ENCODE measurements around the gene ZNF492.
"Not testable (repeated sequence)": the region's sequence is repeated elsewhere in the genome, so short reads cannot be mapped to it uniquely, and the experiment has no call there.

ZNF492 gene

DNA sequence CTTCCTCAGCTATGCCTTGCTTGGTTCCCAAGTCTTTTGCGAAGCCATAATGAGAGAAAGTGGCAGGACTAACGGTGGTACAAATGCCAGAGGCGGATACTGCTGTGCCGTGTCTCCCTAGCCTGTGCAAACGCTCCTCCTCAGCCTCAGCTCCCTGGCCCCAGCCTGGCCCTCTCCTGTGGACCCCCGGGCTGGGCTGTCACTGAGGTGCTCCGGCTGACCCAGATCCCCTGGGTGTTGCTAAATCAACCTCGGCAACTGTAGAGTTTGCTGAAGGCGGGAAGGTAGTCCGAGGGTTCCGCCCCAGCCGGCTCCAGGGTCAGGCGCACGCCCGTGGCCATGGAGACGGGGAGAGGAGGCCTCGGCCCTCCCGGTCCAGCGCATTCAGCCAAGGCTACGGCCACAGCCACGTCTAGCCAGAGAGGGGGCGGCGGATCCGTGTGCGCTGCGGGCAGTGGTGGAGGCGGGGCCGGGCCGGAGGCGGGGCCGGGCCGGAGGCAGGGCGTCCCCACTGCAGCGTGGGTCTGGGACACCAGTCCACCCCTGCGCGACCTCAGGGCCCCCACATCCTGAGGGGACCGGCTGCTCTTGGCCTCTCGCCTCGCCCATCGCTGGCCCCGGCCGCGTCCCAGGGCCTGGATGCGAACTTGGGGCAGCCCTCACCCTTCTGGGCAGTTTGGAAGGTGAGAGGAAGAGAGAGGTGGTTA lies 16.4 kb upstream of the ZNF492 start:
- no peak for DNase-seq (ENCODE audit: low read depth in 3 of 3)

DNA sequence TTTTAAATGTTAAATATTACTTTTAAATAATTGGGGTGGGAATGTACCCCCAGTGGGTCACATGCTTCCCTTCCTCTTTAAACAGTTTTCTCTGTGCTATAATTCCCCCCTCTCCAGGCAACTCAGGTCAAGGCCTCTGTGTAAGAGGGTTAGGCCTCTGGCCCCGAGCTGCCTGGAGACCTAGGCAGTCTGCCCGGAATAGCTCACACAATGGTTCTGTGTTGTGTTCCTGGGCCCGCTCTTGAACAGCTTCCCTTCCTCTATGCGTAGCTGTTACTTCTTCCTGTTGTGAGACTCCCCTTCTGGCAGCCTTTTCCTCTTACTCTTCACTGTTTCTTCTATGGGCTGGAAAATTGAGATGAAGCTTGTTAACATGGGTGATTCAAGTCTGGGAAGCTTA lies 14.8 kb upstream of the ZNF492 start:
- no peak for DNase-seq (ENCODE audit: low read depth in 3 of 3)

DNA sequence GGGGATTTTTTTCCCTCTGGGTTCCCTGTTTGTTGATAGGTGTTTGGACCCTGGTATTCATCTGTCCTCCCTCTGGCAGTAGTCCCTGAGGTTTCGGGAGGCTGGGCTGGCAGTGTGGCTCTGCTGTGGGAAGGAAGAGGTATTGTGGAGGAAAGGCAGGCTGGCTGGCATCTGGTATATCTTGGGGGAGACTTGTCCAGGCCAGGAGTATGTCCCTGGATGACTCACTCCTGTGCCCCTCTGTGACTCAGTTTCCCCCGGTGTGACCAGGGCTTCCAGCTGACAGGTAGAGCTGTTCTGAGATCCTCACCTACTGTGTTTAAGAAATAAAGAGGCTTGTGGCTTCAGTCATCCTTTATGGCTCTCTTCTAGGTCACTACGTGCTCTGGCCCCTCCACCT lies 14.2 kb upstream of the ZNF492 start:
- DNase-seq (ENCODE audit: low read depth in 3 of 3): no peak

DNA sequence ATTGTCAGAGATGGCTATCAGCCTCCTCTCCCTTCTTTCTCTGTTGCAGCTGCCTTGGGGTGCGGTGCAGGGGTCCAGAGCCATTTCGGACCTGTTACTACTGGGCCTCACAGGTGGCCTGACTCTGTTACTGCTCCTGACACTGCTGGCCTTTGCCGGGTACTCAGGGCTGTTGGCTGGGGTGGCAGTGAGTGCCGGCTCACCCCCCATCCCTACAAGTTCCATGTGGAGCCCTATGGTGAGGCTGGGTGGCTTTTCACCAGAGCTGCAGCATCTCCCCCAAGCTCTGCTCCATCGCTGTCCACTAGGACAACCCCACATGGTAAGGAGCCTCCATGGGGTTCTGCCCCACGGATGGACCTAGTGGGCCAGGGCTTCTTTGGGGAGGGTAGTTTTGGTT lies 13.7 kb upstream of the ZNF492 start:
- no peak for DNase-seq (ENCODE audit: low read depth in 3 of 3)

DNA sequence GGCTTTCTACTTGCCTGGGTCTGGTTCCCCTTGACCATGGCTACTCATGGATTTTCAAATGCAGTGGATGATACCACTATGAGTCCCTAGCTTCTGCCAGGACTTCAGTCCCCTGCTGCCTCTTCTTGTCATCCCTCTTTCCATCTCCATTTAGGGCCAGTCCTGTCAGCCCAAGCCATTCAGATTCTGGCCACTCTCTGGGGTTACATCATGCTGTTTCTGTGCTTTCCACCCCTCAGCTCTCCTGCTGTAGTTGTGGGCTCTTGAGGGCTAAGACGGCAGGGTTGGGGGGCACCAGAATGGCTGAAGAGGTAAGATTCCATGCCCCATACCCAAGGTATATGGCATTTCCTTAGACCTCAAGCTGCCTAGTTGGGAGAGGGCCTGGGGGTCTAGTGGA lies 13.2 kb upstream of the ZNF492 start:
- no peak for DNase-seq (ENCODE audit: low read depth in 3 of 3)

DNA sequence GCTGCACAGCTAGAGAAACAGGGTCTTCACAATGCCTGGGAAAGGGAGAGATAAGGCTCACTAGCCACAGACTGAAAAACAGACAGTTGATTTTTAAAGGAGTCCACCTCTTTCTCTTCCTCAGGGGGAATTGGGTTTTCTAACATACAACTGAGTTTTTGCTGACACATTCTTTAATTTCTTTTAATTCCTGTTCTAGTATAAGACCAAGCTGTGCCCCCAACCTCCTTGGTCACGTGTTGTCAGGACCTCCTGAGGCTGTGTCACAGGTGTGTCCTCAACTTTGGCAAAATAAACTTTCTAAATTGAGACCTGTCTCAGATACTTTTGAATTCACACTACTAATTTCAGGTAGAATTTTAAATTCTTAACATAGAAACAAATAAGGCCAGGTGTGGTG lies 12.1 kb upstream of the ZNF492 start:
- no peak for DNase-seq (ENCODE audit: low read depth in 3 of 3)

DNA sequence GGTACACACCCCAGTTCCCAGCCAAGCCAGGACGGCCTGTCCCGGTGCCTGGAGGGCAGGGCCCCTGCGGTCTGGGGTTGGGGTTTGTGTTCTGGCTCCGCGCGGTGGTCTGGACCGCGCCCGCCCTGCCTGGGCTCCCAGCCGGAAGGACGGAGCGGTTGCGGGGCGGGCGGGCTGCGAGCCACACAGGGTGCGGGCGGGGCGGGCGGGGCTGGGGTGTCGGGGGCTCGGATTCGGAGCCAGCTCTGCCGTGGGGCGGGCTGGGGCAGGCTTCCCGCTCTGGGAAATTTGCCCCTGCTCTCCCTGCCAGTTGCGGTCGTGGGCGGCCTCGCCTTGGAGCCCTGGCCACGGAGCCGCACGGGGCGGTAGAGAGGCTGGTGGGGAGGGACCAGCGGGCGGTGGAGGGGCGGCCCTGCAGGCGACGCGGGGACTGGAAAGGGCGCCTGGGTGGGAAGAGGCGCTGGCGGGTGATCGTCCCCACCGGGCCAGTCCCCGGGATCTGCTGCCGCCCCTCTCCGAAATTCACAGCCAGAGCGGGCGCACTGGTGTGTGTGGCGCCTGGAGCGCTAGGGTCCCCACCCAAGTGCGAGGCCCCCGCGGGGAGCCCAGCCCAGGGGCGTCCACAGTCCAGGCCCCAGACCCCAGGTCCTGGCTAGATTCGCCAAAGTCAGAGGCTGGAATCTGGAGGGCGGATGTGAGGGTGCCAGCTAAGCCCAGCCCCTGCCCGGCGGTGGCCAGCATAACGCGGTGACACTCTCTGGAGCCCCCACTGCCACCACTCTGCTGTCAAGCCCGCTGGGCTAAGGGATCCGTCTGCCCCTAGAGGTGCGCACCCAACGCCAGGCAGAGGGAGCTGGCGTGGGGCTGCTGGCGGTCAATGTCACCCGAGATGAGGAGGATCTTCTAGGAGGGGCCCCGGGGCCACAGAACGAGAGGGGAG lies 11.0 kb upstream of the ZNF492 start:
- no peak for DNase-seq (ENCODE audit: low read depth in 3 of 3)

DNA sequence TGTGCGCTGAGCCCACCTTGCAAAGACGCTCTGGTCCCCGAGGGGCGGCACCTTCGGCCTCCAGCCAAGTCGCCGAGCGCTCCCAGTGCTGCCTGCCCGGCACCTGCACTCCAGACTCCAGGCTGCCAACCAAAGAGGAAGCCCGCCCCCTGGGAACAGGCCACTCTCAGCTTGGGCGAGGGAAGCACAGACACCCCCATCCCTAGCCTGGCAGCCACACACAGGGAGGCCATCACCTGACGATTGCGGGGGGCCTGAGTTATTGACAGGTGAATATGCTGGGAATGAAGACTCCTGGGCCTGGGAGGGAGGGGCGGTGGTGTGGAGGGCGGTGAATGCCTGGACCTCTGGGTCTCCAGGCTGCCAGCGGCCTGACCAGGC lies 10.3 kb upstream of the ZNF492 start:
- no peak for DNase-seq (ENCODE audit: low read depth in 3 of 3)

DNA sequence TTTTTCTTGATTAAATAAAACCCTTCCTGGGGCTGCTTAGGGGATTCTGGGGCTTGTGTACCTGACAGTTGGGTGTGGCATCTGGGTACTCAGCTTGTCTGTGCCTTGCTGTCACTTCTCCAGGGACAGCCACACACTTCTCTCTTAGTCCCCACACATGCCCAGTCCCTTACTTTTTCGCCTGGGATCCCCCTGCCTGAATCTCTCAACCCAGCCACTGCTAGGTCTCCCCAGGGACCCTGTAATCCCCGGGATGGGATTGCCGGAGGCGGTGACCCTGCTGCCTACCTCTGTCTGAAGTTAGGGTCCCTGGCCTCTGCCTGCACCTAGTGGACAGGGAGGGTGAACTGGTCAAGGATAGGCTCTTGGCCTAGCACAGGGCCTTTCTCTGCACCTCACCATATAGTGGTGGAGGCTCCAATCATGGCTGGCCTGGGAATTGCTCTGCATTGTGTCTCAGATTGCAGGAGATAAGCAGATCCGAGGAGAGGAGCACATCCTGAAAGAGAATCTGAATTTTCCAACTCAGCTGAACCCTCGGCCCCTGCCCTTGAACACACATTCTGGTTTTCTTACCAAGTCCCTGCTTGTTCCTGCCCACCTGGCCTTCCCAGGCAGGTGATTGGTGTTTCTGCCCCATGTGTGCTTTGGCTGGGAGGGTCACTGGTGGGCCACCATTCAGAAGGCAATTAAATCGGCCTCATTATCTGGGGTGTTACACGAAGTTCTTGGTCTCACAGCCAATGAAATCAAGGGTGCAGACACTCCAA lies 8.7 kb upstream of the ZNF492 start:
- no peak for DNase-seq (ENCODE audit: low read depth in 3 of 3)

DNA sequence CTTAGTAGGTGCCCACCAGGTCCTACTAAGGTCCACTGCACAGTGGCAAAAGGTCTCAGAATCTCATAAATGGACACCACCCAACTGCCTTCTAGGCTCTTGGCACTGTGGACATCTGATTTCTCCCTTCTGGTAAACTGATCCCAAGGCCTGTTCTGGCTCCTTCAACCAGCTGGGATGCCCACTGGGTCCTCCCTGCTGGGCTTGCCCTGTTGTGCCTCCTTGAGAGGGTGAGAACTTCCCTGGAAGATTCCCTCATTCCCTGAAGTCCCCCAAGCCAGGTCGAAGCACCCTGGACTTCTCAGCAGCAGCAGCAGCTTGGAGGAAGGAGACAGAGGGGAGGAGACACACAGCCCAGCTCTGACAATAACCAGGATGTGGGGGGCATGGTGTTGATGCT lies 6.6 kb upstream of the ZNF492 start:
- DNase-seq (ENCODE audit: low read depth in 3 of 3): no peak

DNA sequence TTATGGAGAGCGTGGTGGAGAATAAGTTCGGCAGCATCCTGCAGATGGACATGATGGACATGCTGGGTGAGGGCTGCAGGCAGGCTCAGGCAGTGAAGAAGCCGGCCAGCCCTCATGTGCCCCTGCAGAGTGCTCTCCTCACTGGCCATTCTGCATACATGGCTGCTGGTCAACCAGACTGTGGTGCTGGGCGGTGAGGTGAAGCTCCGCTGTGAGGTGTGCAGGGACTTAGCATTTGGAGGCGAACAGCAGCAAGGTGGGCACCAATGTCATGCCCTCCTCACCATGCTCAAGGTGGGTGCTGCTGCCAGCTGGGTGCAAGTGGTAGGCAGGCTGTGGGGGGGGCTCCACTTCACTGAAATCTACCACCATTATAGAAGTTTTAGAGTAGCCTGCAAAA lies 5.7 kb upstream of the ZNF492 start:
- no peak for DNase-seq (ENCODE audit: low read depth in 3 of 3)

DNA sequence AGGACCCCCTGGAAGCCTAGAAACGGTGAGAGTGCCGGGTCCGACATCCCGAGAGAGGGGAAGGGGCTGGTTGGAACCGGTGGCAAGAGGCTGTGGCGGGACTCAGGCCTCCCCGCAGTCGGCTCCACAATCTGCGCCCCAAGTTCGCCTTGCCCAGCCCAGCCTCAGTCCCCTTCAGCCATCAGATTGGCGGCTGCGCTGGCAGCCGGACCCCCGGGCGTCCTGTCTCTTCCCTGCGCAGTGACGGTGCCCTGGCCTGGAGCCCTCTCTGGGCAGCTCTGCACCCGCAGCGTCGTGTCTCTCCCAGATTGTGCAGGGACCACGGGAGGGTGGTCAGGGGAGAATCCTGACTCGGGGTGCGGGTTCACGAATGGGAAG lies 315 bp downstream of the ZNF492 start:
- no peak for DNase-seq (ENCODE audit: low read depth in 3 of 3)

DNA sequence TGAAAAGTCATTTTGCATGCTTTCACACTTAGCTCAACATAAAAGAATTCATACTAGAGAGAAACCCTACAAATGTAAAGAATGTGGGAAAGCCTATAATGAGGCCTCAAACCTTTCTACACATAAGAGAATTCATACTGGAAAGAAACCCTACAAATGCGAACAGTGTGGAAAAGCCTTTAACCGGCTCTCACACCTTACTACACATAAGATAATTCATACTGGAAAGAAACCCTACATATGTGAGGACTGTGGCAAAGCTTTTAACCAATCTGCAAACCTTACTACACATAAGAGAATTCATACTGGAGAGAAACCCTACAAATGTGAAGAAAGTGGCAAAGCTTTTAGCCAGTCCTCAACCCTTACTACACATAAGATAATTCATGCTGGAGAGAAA lies 51.4 kb downstream of the ZNF492 start:
- not testable (repeated sequence) for DNase-seq (ENCODE audit: low read depth in 3 of 3)

DNA sequence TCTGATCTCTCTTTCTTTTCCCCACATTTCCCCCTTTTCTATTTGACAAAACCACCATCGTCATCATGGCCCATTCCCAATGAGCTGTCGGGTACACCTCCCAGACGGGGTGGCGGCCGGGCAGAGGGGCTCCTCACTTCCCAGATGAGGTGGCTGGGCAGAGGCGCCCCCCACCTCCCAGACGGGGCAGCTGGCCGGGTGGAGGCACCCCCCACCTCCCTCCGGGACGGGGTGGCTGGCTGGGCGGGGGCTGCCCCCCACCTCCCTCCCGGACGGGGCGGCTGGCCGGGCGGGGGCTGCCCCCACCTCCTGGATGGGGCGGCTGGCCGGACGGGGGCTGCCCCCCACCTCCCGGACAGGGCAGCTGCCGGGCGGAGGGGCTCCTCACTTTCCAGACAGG lies 68.5 kb downstream of the ZNF492 start:
- DNase-seq (ENCODE audit: low read depth in 3 of 3): not testable (repeated sequence)

DNA sequence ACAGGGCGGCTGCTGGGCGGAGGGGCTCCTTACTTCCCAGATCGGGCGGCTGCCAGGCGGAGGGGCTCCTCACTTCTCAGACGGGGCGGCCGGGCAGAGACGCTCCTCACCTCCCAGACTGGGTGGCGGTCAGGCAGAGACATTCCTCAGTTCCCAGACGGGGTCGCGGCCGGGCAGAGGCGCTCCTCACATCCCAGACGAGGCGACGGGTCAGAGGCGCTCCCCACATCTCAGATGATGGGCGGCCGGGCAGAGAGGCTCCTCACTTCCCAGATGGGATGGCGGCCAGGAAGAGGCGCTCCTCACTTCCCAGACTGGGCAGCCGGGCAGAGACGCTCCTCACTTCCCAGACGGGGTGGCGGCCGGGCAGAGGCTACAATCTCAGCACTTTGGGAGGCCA lies 69.0 kb downstream of the ZNF492 start:
- not testable (repeated sequence) for DNase-seq (ENCODE audit: low read depth in 3 of 3)

DNA sequence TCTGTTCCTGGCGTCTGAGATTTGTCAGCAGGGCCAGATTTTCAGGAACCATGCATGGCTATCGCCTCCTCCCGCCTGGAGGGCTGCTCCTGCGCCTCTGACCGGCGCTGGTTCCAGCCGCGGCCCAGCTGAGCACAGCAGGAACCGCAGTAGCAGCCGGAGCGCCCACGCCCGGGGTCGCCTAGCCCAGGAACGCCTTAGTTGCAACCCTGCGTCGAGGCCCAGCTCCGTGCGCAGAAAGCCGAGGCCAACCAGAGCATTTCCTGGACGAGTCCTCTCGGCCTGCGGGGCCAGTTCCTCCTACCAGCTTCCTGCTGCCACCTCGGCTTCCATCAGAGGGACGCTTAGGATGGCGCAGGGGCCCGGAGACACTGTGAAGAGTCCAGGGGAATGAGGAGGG lies 74.9 kb downstream of the ZNF492 start:
- no peak for DNase-seq (ENCODE audit: low read depth in 3 of 3)

Measured in stimulated activated CD4-positive, alpha-beta T cell treated with anti-CD3 and anti-CD28 coated beads, TNF-alpha, amount 100 ng/mL, for 4 hours (primary cell).